ENCODE measurements around the gene PLA2G2F. TPM values are rescaled to one million over a fixed set of nuclear protein-coding genes. Genes with fewer than 3 reads are reported as not detected.

Gene PLA2G2F
- total and polyA plus RNA-seq, 2 of the 8 experiments (the other 6 are each of a cell fraction or from before 2014, with no cell fraction given): not detected

DNA sequence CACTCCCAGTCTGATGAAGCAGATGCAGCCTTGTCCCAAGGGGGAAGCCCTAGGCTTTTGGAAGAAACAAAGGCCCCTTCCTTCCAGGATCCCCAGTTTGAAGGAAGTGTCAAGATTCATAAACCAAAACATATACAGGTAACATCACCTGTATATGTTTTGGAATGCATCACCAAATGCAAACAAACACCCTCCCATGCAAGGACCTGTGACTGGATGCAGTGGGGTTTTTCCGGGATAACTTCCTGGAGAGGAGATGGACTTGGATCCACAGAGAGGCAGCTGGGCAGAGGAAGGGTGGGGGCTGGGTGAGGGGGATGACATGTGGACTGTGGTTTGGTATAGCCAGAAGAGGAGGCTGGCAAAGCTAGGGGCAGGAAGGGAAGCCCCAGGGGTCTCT, 1.5 kb upstream of the PLA2G2F start (continued):
- no peak for TF ChIP-seq MAFK (IDR thresholded peaks at IDR 0.05; ENCODE audit: low read depth, low read length)
